ENCODE measurements around the gene TIMP2.
"Not testable (repeated sequence)": the region's sequence is repeated elsewhere in the genome, so short reads cannot be mapped to it uniquely, and the experiment has no call there.

Gene TIMP2

GRCh38 chr17:78882540-78883088 lies 42.6 kb downstream of the TIMP2 start:
- peak overlapping the region; percentile 81 for H2AFZ ChIP-seq (ENCODE audit: low read depth, low read length)
- no peak overlapping the region for H3K4me3 ChIP-seq (ENCODE audit: low read length)
- H3K79me2 ChIP-seq (ENCODE audit: low read length) = no peaks in the 10 kb centered on the region
- no peak overlapping the region for H3K27ac ChIP-seq (ENCODE audit: low read length)
- H3K4me2 ChIP-seq (ENCODE audit: low read length) = no peak overlapping the region
- H3K4me1 ChIP-seq (ENCODE audit: low read length) = peaks cover 6% of the 10 kb centered on the region; the same call in 1 of the 2 replicates
- no peaks in the 10 kb centered on the region for H3K27me3 ChIP-seq (ENCODE audit: low read depth, low read length)
- no peaks in the 10 kb centered on the region for H4K20me1 ChIP-seq (ENCODE audit: insufficient read depth, low read length)
- no peaks in the 10 kb centered on the region for H3K9me3 ChIP-seq (ENCODE audit: insufficient read depth, low read length)
- no peak overlapping the region for H3K9ac ChIP-seq (ENCODE audit: low read length)
- TF ChIP-seq EZH2phosphoT487 (IDR thresholded peaks at IDR 0.05; ENCODE audit: low read depth) (no peak), CTCF (IDR thresholded peaks at IDR 0.05; ENCODE audit: low read depth, low read length) (no peak)
- H3K36me3 ChIP-seq (replicated peaks; ENCODE audit: low read depth, low read length) = no peaks in the 10 kb centered on the region

GRCh38 chr17:78879635-78880186 lies 45.5 kb downstream of the TIMP2 start:
- no peak for TF ChIP-seq CTCF (IDR thresholded peaks at IDR 0.05; ENCODE audit: low read depth, low read length)
- TF ChIP-seq EZH2phosphoT487 (IDR thresholded peaks at IDR 0.05; ENCODE audit: low read depth) = no peak
- H3K27me3 ChIP-seq (ENCODE audit: low read depth, low read length) = no peaks in the 10 kb centered on the region
- no peaks in the 10 kb centered on the region for H3K36me3 ChIP-seq (replicated peaks; ENCODE audit: low read depth, low read length)
- H3K79me2 ChIP-seq (ENCODE audit: low read length) = no peaks in the 10 kb centered on the region
- H4K20me1 ChIP-seq (ENCODE audit: insufficient read depth, low read length) = no peaks in the 10 kb centered on the region
- H3K4me1 ChIP-seq (ENCODE audit: low read length) = peaks cover 6% of the 10 kb centered on the region; the same call in 1 of the 2 replicates
- no peak overlapping the region for H3K4me2 ChIP-seq (ENCODE audit: low read length)
- no peak overlapping the region for H2AFZ ChIP-seq (ENCODE audit: low read depth, low read length)
- no peaks in the 10 kb centered on the region for H3K9me3 ChIP-seq (ENCODE audit: insufficient read depth, low read length)
- no peak overlapping the region for H3K9ac ChIP-seq (ENCODE audit: low read length)
- H3K27ac ChIP-seq (ENCODE audit: low read length) = no peak overlapping the region
- H3K4me3 ChIP-seq (ENCODE audit: low read length) = no peak overlapping the region

DNA sequence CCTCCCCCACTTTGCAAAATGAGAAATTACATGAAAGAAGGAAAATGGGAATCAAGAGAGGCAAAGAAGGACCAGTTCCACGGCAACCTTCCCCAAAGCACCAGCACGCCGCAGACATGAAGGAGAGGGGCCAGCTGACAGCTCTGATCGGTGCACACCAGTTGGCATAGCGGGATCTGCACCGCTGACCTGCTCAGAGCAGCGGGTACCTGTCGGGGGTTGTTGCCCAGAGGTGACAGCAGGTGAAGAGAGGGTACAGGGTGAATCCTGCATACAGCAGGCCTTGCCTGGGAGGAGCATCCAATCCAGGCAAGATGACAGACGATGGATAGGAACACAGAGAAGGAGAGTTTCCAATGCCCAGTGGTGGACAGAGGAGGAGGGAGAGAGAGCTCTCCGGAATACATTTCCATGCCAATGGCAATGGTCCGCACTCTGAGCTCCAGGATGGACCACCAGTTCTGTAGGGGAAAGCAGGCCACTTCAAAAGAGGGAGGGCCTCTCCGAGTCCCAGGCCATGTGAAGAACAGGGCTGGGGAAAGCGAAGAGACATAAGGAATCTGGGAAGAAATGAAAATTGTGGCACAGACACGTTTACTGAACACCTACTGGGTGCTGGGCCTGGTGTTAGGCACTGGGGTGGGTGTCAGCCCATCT lies 46.2 kb downstream of the TIMP2 start:
- Histone ChIP-seq H3K36me3 (replicated peaks; ENCODE audit: low read depth, low read length) (no peaks in the 10 kb centered on the region), H3K79me2 (ENCODE audit: low read length) (no peaks in the 10 kb centered on the region), H3K9me3 (ENCODE audit: insufficient read depth, low read length) (no peaks in the 10 kb centered on the region), H3K4me3 (ENCODE audit: low read length) (no peak overlapping the region), H2AFZ (ENCODE audit: low read depth, low read length) (no peak overlapping the region), H3K4me1 (ENCODE audit: low read length) (peaks cover 6% of the 10 kb centered on the region; the same call in 1 of the 2 replicates), H3K4me2 (ENCODE audit: low read length) (no peak overlapping the region), H3K9ac (ENCODE audit: low read length) (no peak overlapping the region), H4K20me1 (ENCODE audit: insufficient read depth, low read length) (no peaks in the 10 kb centered on the region), H3K27me3 (ENCODE audit: low read depth, low read length) (no peaks in the 10 kb centered on the region), H3K27ac (ENCODE audit: low read length) (no peak overlapping the region)
- no peak for TF ChIP-seq EZH2phosphoT487 (IDR thresholded peaks at IDR 0.05; ENCODE audit: low read depth)

GRCh38 chr17:78878261-78878660 lies 46.9 kb downstream of the TIMP2 start:
- H3K27ac ChIP-seq (ENCODE audit: low read length) = no peak overlapping the region
- H2AFZ ChIP-seq (ENCODE audit: low read depth, low read length) = no peak overlapping the region
- no peak for TF ChIP-seq EZH2phosphoT487 (IDR thresholded peaks at IDR 0.05; ENCODE audit: low read depth)
- TF ChIP-seq CTCF (IDR thresholded peaks at IDR 0.05; ENCODE audit: low read depth, low read length) = no peak
- no peaks in the 10 kb centered on the region for H3K79me2 ChIP-seq (ENCODE audit: low read length)
- no peak overlapping the region for H3K4me2 ChIP-seq (ENCODE audit: low read length)
- H3K27me3 ChIP-seq (ENCODE audit: low read depth, low read length) = no peaks in the 10 kb centered on the region
- no peaks in the 10 kb centered on the region for H3K9me3 ChIP-seq (ENCODE audit: insufficient read depth, low read length)
- H3K4me3 ChIP-seq (ENCODE audit: low read length) = no peak overlapping the region
- H3K4me1 ChIP-seq (ENCODE audit: low read length) = peaks cover 5% of the 10 kb centered on the region; the same call in 1 of the 2 replicates
- H3K9ac ChIP-seq (ENCODE audit: low read length) = no peak overlapping the region
- H3K36me3 ChIP-seq (replicated peaks; ENCODE audit: low read depth, low read length) = no peaks in the 10 kb centered on the region
- H4K20me1 ChIP-seq (ENCODE audit: insufficient read depth, low read length) = no peaks in the 10 kb centered on the region

DNA sequence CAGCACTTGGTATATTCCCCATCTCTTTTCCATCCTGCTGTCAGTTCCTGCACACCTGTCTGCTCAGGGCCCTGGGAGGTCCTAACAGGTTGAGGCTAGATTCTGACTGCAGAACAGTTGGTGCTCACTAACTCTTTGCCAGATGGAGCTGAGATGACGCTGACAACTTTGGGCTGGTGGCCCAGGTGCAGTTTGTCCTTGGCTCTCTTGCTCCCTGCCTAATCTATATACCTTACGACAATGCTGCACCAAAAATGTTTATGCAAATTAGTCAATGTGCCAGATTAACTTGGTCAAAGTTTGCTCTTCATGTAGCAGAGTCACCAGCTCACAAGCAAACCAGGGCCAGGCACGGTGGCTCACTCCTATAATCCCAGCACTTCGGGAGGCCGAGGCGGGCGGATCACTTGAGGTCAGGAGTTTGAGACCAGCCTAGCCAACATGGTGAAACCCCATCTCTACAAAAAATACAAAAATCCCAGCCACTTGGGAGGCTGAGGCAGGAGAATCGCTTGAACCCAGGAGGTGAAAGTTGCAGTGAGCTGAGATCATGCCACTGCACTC lies 48.2 kb downstream of the TIMP2 start:
- H3K9ac ChIP-seq (ENCODE audit: low read length); H3K27me3 ChIP-seq (ENCODE audit: low read depth, low read length); H3K9me3 ChIP-seq (ENCODE audit: insufficient read depth, low read length); H3K4me3 ChIP-seq (ENCODE audit: low read length); H3K79me2 ChIP-seq (ENCODE audit: low read length); H4K20me1 ChIP-seq (ENCODE audit: insufficient read depth, low read length); H3K27ac ChIP-seq (ENCODE audit: low read length); H3K4me1 ChIP-seq (ENCODE audit: low read length); H3K36me3 ChIP-seq (replicated peaks; ENCODE audit: low read depth, low read length); H2AFZ ChIP-seq (ENCODE audit: low read depth, low read length); H3K4me2 ChIP-seq (ENCODE audit: low read length): not testable (repeated sequence)

Measured in OCI-LY3 (cell line).